ENCODE results near the gene FAM131B.

FAM131B gene

GRCh38 chr7:143316492-143316891, 46.0 kb downstream of the FAM131B start:
- POLR2A ChIA-PET, result interaction anchor here (1.6 kb wide), 1 partner anchor 53 kb away, joined by 4 read pairs; the partner anchor contains the start of gene GSTK1
- DNase-seq (ENCODE audit: extremely low spot score), result no peak
- TF ChIP-seq HDGF (IDR thresholded peaks at IDR 0.05; ENCODE audit: borderline replicate concordance) (no peak), SP1 (IDR thresholded peaks at IDR 0.05) (no peak), LEF1 (IDR thresholded peaks at IDR 0.05; ENCODE audit: borderline replicate concordance) (no peak), ELF4 (IDR thresholded peaks at IDR 0.05) (no peak), SUZ12 (IDR thresholded peaks at IDR 0.05) (no peak), FOXM1 (IDR thresholded peaks at IDR 0.05; ENCODE audit: borderline replicate concordance) (no peak), BHLHE40 (IDR thresholded peaks at IDR 0.05; ENCODE audit: borderline replicate concordance) (no peak), PKNOX1 (IDR thresholded peaks at IDR 0.05) (no peak), CTBP1 (IDR thresholded peaks at IDR 0.05; ENCODE audit: borderline replicate concordance) (no peak), ARNT (IDR thresholded peaks at IDR 0.05) (no peak), ZNF384 (IDR thresholded peaks at IDR 0.05) (no peak), L3MBTL2 (conservative IDR thresholded peaks at IDR 0.05) (no peak)
- CTCF ChIA-PET, result interaction anchor here (1.1 to 1.9 kb wide), 2 partner anchors 15 to 17 kb away, joined by 3 to 6 read pairs; no protein-coding TSS in a partner anchor

GRCh38 chr7:143315776-143316175, 46.7 kb downstream of the FAM131B start, which contains the start of gene CLCN1:
Gene CLCN1 (plus strand): TSS chr7:143316111. CDS start chr7:143316213, 102 bp downstream.
- POLR2A ChIA-PET, result interaction anchor here (1.6 kb wide), 1 partner anchor 53 kb away, joined by 4 read pairs; the partner anchor contains the start of gene GSTK1
- no peak for DNase-seq (ENCODE audit: extremely low spot score)
- TF ChIP-seq CTBP1 (IDR thresholded peaks at IDR 0.05; ENCODE audit: borderline replicate concordance), result no peak
- TF ChIP-seq HDGF (IDR thresholded peaks at IDR 0.05; ENCODE audit: borderline replicate concordance), result no peak
- no peak for TF ChIP-seq ELF4 (IDR thresholded peaks at IDR 0.05)
- no peak for TF ChIP-seq FOXK2 (IDR thresholded peaks at IDR 0.05)
- no peak for TF ChIP-seq FOXM1 (IDR thresholded peaks at IDR 0.05; ENCODE audit: borderline replicate concordance)
- no peak for TF ChIP-seq BHLHE40 (IDR thresholded peaks at IDR 0.05; ENCODE audit: borderline replicate concordance)
- TF ChIP-seq ZNF384 (IDR thresholded peaks at IDR 0.05), result no peak
- no peak for TF ChIP-seq NFRKB (IDR thresholded peaks at IDR 0.05)
- TF ChIP-seq SUZ12 (IDR thresholded peaks at IDR 0.05), result no peak
- no peak for TF ChIP-seq TARDBP (IDR thresholded peaks at IDR 0.05)
- TF ChIP-seq SP1 (IDR thresholded peaks at IDR 0.05), result no peak
- CTCF ChIA-PET, result interaction anchor here (0.6 to 1.9 kb wide), 3 partner anchors 15 to 64 kb away, joined by 3 to 6 read pairs (median 4); no protein-coding TSS in a partner anchor

- no peak for TF ChIP-seq FOXK2 (IDR thresholded peaks at IDR 0.05)
- no peak for TF ChIP-seq PKNOX1 (IDR thresholded peaks at IDR 0.05)
- no peak for TF ChIP-seq NFRKB (IDR thresholded peaks at IDR 0.05)
- no peak for TF ChIP-seq FOXM1 (IDR thresholded peaks at IDR 0.05; ENCODE audit: borderline replicate concordance)
- no peak for TF ChIP-seq BHLHE40 (IDR thresholded peaks at IDR 0.05; ENCODE audit: borderline replicate concordance)
- no peak for TF ChIP-seq LEF1 (IDR thresholded peaks at IDR 0.05; ENCODE audit: borderline replicate concordance)
- TF ChIP-seq L3MBTL2 (conservative IDR thresholded peaks at IDR 0.05), result no peak
- no peak for TF ChIP-seq ZNF384 (IDR thresholded peaks at IDR 0.05)
- no peak for TF ChIP-seq SP1 (IDR thresholded peaks at IDR 0.05)
- TF ChIP-seq FOXA1 (IDR thresholded peaks at IDR 0.05), result no peak
- no peak for DNase-seq (ENCODE audit: extremely low spot score)
- ChIA-PET CTCF (no interaction called here), POLR2A (no interaction called here)
These were observed 48.4 kb downstream of the FAM131B start for GRCh38 chr7:143314127-143314526.

- TF ChIP-seq TARDBP (IDR thresholded peaks at IDR 0.05), result no peak
- TF ChIP-seq ZNF384 (IDR thresholded peaks at IDR 0.05), result no peak
- no peak for TF ChIP-seq FOXM1 (IDR thresholded peaks at IDR 0.05; ENCODE audit: borderline replicate concordance)
- TF ChIP-seq L3MBTL2 (conservative IDR thresholded peaks at IDR 0.05), result no peak
- no peak for TF ChIP-seq BHLHE40 (IDR thresholded peaks at IDR 0.05; ENCODE audit: borderline replicate concordance)
- no peak for TF ChIP-seq CTBP1 (IDR thresholded peaks at IDR 0.05; ENCODE audit: borderline replicate concordance)
- no peak for TF ChIP-seq FOXK2 (IDR thresholded peaks at IDR 0.05)
- TF ChIP-seq HDGF (IDR thresholded peaks at IDR 0.05; ENCODE audit: borderline replicate concordance), result no peak
- TF ChIP-seq ELF4 (IDR thresholded peaks at IDR 0.05), result no peak
- TF ChIP-seq NFRKB (IDR thresholded peaks at IDR 0.05), result no peak
- no peak for TF ChIP-seq ARNT (IDR thresholded peaks at IDR 0.05)
- TF ChIP-seq SP1 (IDR thresholded peaks at IDR 0.05), result no peak
- TF ChIP-seq LEF1 (IDR thresholded peaks at IDR 0.05; ENCODE audit: borderline replicate concordance), result no peak
- no peak for TF ChIP-seq SUZ12 (IDR thresholded peaks at IDR 0.05)
- TF ChIP-seq PKNOX1 (IDR thresholded peaks at IDR 0.05), result no peak
- no peak for DNase-seq (ENCODE audit: extremely low spot score)
- ChIA-PET CTCF (interaction anchor here (1.5 to 2.5 kb wide), 2 partner anchors 9 to 68 kb away, joined by 5 to 12 read pairs; no protein-coding TSS in a partner anchor), POLR2A (interaction anchor here (0.8 to 1.6 kb wide), 2 partner anchors 21 to 72 kb away, joined by 3 to 6 read pairs; partner anchors contain the start of gene CASP2)
These were observed 53.9 kb downstream of the FAM131B start for GRCh38 chr7:143308632-143309031.

GRCh38 chr7:143305423-143306070, 57.0 kb downstream of the FAM131B start:
- ChIA-PET CTCF (interaction anchor here (0.9 to 2.7 kb wide), 4 partner anchors 9 to 433 kb away, joined by 3 to 16 read pairs (median 5); no protein-coding TSS in a partner anchor), POLR2A (no interaction called here)
- peak; percentile 85 for DNase-seq (ENCODE audit: extremely low spot score)
- TF ChIP-seq FOXM1 (IDR thresholded peaks at IDR 0.05; ENCODE audit: borderline replicate concordance), result no peak
- no peak for TF ChIP-seq ZNF384 (IDR thresholded peaks at IDR 0.05)
- TF ChIP-seq TARDBP (IDR thresholded peaks at IDR 0.05), result no peak

- ChIA-PET CTCF (interaction anchor here (0.9 to 2.7 kb wide), 4 partner anchors 9 to 432 kb away, joined by 3 to 16 read pairs (median 5); no protein-coding TSS in a partner anchor), POLR2A (no interaction called here)
- DNase-seq (ENCODE audit: extremely low spot score), result no peak
- no peak for TF ChIP-seq BHLHE40 (IDR thresholded peaks at IDR 0.05; ENCODE audit: borderline replicate concordance)
- TF ChIP-seq ELF4 (IDR thresholded peaks at IDR 0.05), result no peak
- no peak for TF ChIP-seq FOXK2 (IDR thresholded peaks at IDR 0.05)
- no peak for TF ChIP-seq ARNT (IDR thresholded peaks at IDR 0.05)
- no peak for TF ChIP-seq TARDBP (IDR thresholded peaks at IDR 0.05)
- TF ChIP-seq HDGF (IDR thresholded peaks at IDR 0.05; ENCODE audit: borderline replicate concordance), result no peak
- TF ChIP-seq ZNF384 (IDR thresholded peaks at IDR 0.05), result no peak
- no peak for TF ChIP-seq PKNOX1 (IDR thresholded peaks at IDR 0.05)
- no peak for TF ChIP-seq FOXM1 (IDR thresholded peaks at IDR 0.05; ENCODE audit: borderline replicate concordance)
- TF ChIP-seq CTBP1 (IDR thresholded peaks at IDR 0.05; ENCODE audit: borderline replicate concordance), result no peak
- no peak for TF ChIP-seq LEF1 (IDR thresholded peaks at IDR 0.05; ENCODE audit: borderline replicate concordance)
- no peak for TF ChIP-seq NFRKB (IDR thresholded peaks at IDR 0.05)
These were observed 57.6 kb downstream of the FAM131B start for GRCh38 chr7:143304938-143305337.

All from HEK293T (cell line).